Ishikawa (cell line): ENCODE measurements around the gene TRPV4.

Experiments used
- CEBPB ChIP-seq: IDR thresholded peaks from 2 replicates; pipeline ENCODE4 v1.6.1; 2012
- MAX ChIP-seq: IDR thresholded peaks from 2 replicates; pipeline ENCODE4 v1.6.1; 2012
- REST ChIP-seq: IDR thresholded peaks from 2 replicates; pipeline ENCODE4 v1.6.1; 2012; ENCODE audit warnings: low read depth, mild to moderate bottlenecking
- TAF1 ChIP-seq: IDR thresholded peaks from 2 replicates; pipeline ENCODE4 v1.6.1; 2012; ENCODE audit warnings: low read depth, mild to moderate bottlenecking
- TEAD4 ChIP-seq: IDR thresholded peaks from 2 replicates; pipeline ENCODE4 v1.6.1; 2012
- USF1 ChIP-seq: IDR thresholded peaks from 2 replicates; pipeline ENCODE4 v1.6.1; 2012
- YY1 ChIP-seq: IDR thresholded peaks from 2 replicates; pipeline ENCODE4 v1.6.1; 2012; ENCODE audit warnings: low read depth

GRCh38 chr12:109773384-109774011, 59.7 kb downstream of the TRPV4 start:
- no peak for TF ChIP-seq REST
- TF ChIP-seq TEAD4, result no peak
- no peak for TF ChIP-seq TAF1
- no peak for TF ChIP-seq YY1
- TF ChIP-seq MAX, result peak; percentile 96
- TF ChIP-seq CEBPB, result no peak
- TF ChIP-seq USF1, result peak; percentile 41; the same call in 1 of the 2 replicates
